IMR-90 (cell line): ENCODE measurements around the gene CCDC60. TPM values are rescaled to one million over a fixed set of nuclear protein-coding genes. Genes with fewer than 3 reads are reported as not detected.

Experiments used
- ATAC-seq: fragments of 200-7000 bp; cut with Tn5 transposase; 2 replicates; pipeline ENCODE4 v1.9.1; 2020; ENCODE audit warnings: low read depth, mild to moderate bottlenecking, moderate library complexity
- BruUV-seq: library from RNA; stranded (reverse); fragments of 400-500 nt; replicated peaks from 2 replicates; lab custom pipeline; 2021; lab: Mats Ljungman, UMichigan
- CTCF ChIA-PET: fragments of 300-600 bp; formaldehyde crosslinking; extraction: SDS; loops from one replicate; lab custom pipeline; 2021; ENCODE audit warnings: antibody characterized with exemption; lab: Yijun Ruan, JAX
- POLR2A ChIA-PET: fragments of 300-600 bp; sonication (Branson Sonifier 250); formaldehyde crosslinking; loops from one replicate; lab custom pipeline; 2022; ENCODE audit warnings: antibody characterized with exemption; ENCODE audit not compliant: unreplicated experiment; lab: Charles Lee
- DNase-seq: peaks from one replicate; pipeline ENCODE4 v3.0.0; 2013
- H2AFZ ChIP-seq: replicated peaks from 2 replicates; pipeline ENCODE3; 2013; ENCODE audit warnings: low read length, mild to moderate bottlenecking; ENCODE audit not compliant: poor library complexity
- H2AK5ac ChIP-seq: 2 replicates; pipeline ENCODE4 v1.6.1; 2013; ENCODE audit warnings: low read depth, low read length, inconsistent platforms
- H2AK9ac ChIP-seq: replicated peaks from 2 replicates; pipeline ENCODE3; 2013; ENCODE audit warnings: mild to moderate bottlenecking, low read depth, low read length, moderate library complexity; ENCODE audit not compliant: poor library complexity
- H2BK120ac ChIP-seq: 2 replicates; pipeline ENCODE4 v1.6.1; 2013; ENCODE audit warnings: low read depth, low read length, inconsistent platforms
- H2BK15ac ChIP-seq: 3 replicates; pipeline ENCODE4 v1.6.1; 2013; ENCODE audit warnings: low read depth, low read length, inconsistent platforms
- H2BK20ac ChIP-seq: 2 replicates; pipeline ENCODE4 v1.6.1; 2013; ENCODE audit warnings: low read depth, mild to moderate bottlenecking, inconsistent platforms, low read length, moderate library complexity
- H2BK5ac ChIP-seq: 2 replicates; pipeline ENCODE4 v1.6.1; 2013; ENCODE audit warnings: mild to moderate bottlenecking, low read depth, low read length, inconsistent platforms; ENCODE audit not compliant: poor library complexity, severe bottlenecking
- H3K14ac ChIP-seq: replicated peaks from 2 replicates; pipeline ENCODE4 v1.6.1; 2013; ENCODE audit warnings: low read depth, low read length, inconsistent platforms
- H3K18ac ChIP-seq: 2 replicates; pipeline ENCODE4 v1.6.1; 2013; ENCODE audit warnings: low read depth, low read length, control low read depth
- H3K23ac ChIP-seq: 2 replicates; pipeline ENCODE4 v1.6.1; 2013; ENCODE audit warnings: low read depth, low read length, inconsistent platforms
- H3K27ac ChIP-seq: 2 replicates; pipeline ENCODE4 v1.5.1; 2013; ENCODE audit warnings: mild to moderate bottlenecking, control low read depth, low read length; ENCODE audit not compliant: insufficient read depth
- H3K27me3 ChIP-seq: 2 replicates; pipeline ENCODE4 v1.6.1; 2013; ENCODE audit warnings: low read length; ENCODE audit not compliant: control insufficient read depth, insufficient read depth
- H3K36me3 ChIP-seq: 2 replicates; pipeline ENCODE4 v1.6.1; 2013; ENCODE audit warnings: low read length, mixed read lengths; ENCODE audit not compliant: control insufficient read depth, insufficient read depth
- H3K4ac ChIP-seq: 2 replicates; pipeline ENCODE4 v1.6.1; 2013; ENCODE audit warnings: low read depth, low read length, inconsistent platforms
- H3K4me1 ChIP-seq: 2 replicates; pipeline ENCODE4 v1.6.1; 2013; ENCODE audit warnings: low read length, mixed read lengths; ENCODE audit not compliant: control insufficient read depth, insufficient read depth
- H3K4me2 ChIP-seq: 2 replicates; pipeline ENCODE4 v1.6.1; 2013; ENCODE audit warnings: low read depth, mild to moderate bottlenecking, control low read depth, low read length, moderate library complexity
- H3K4me3 ChIP-seq: 2 replicates; pipeline ENCODE4 v1.5.1; 2013; ENCODE audit warnings: low read depth, mild to moderate bottlenecking, control low read depth, low read length, moderate library complexity; ENCODE audit not compliant: insufficient read depth
- H3K56ac ChIP-seq: 2 replicates; pipeline ENCODE4 v1.6.1; 2013; ENCODE audit warnings: low read length, inconsistent platforms; ENCODE audit not compliant: insufficient read depth; ENCODE audit errors: extremely low read depth
- H3K79me1 ChIP-seq, 2 experiments: 2 replicates each; pipeline ENCODE4 v1.6.1; 2013; ENCODE audit warnings: low read length in 2 of 2, inconsistent platforms in 1 of 2, low read depth in 1 of 2
- H3K9ac ChIP-seq: 2 replicates; pipeline ENCODE4 v1.6.1; 2013; ENCODE audit warnings: low read depth, low read length, control low read depth
- H3K9me1 ChIP-seq: 2 replicates; pipeline ENCODE4 v1.6.1; 2013; ENCODE audit warnings: low read length, inconsistent platforms; ENCODE audit not compliant: insufficient read depth
- H3K9me3 ChIP-seq: 2 replicates; pipeline ENCODE4 v1.6.1; 2013; ENCODE audit warnings: low read length; ENCODE audit not compliant: control insufficient read depth, insufficient read depth
- H4K20me1 ChIP-seq: 2 replicates; pipeline ENCODE4 v1.6.1; 2013; ENCODE audit warnings: low read length, inconsistent platforms; ENCODE audit not compliant: insufficient read depth
- H4K5ac ChIP-seq: 2 replicates; pipeline ENCODE4 v1.6.1; 2013; ENCODE audit warnings: mild to moderate bottlenecking, low read depth, low read length, control low read depth
- H4K8ac ChIP-seq, 2 experiments: 2 replicates each; pipeline ENCODE4 v1.6.1; 2013; ENCODE audit warnings: low read depth in 2 of 2, low read length in 2 of 2, control low read depth in 1 of 2, inconsistent platforms in 1 of 2
- H4K91ac ChIP-seq: 2 replicates; pipeline ENCODE4 v1.6.1; 2013; ENCODE audit warnings: low read depth, low read length, inconsistent platforms; ENCODE audit not compliant: insufficient read depth
- CEBPB ChIP-seq: IDR thresholded peaks from 2 replicates; pipeline ENCODE4 v1.6.1; 2012; ENCODE audit warnings: low read depth, low read length, improper control_type of control experiment
- CHD1 ChIP-seq: IDR thresholded peaks from 2 replicates; pipeline ENCODE4 v1.6.1; 2012; ENCODE audit warnings: low read depth, low read length, improper control_type of control experiment
- MAFK ChIP-seq: IDR thresholded peaks from 2 replicates; pipeline ENCODE4 v1.6.1; 2012; ENCODE audit warnings: low read depth, low read length, improper control_type of control experiment
- MXI1 ChIP-seq: IDR thresholded peaks from 2 replicates; pipeline ENCODE4 v1.6.1; 2012; ENCODE audit warnings: low read depth, mild to moderate bottlenecking, low read length, moderate library complexity, borderline replicate concordance
- NFE2L2 ChIP-seq: fragments of 150-350 bp; IDR thresholded peaks from 2 replicates; pipeline ENCODE4 v1.6.1; 2016; ENCODE audit warnings: low read depth, mild to moderate bottlenecking, low read length
- RCOR1 ChIP-seq: IDR thresholded peaks from 2 replicates; pipeline ENCODE4 v1.6.1; 2012; ENCODE audit warnings: mild to moderate bottlenecking, low read length, improper control_type of control experiment; ENCODE audit not compliant: insufficient replicate concordance
- RFX5 ChIP-seq: IDR thresholded peaks from 2 replicates; pipeline ENCODE4 v1.8.0; 2012; ENCODE audit warnings: low read depth, mild to moderate bottlenecking, low read length, moderate library complexity
- SMC3 ChIP-seq: fragments of 150-350 bp; IDR thresholded peaks from 2 replicates; pipeline ENCODE4 v1.6.1; 2016; ENCODE audit warnings: low read depth, mild to moderate bottlenecking, antibody characterized with exemption, low read length, moderate library complexity
- WGBS, 2 experiments: methylation state at CpG; one replicate each; pipeline versions ENCODE4 v1.1.5 to v1.1.7; 2013; ENCODE audit warnings: missing lambda C conversion rate in 2 of 2; ENCODE audit not compliant: insufficient read length in 1 of 2; ENCODE audit errors: extremely low coverage in 2 of 2; 5-methylcytosine and 5-hydroxymethylcytosine counted together
- dilution Hi-C: fragments of 300-500 bp; cut with HindIII; formaldehyde crosslinking; loops from one replicate; pipeline ENCODE4 v1.14.3; 2018; ENCODE audit warnings: low sequenced_read_pairs; ENCODE audit not compliant: unreplicated experiment
- in situ Hi-C: fragments of 300-500 bp; cut with MboI; formaldehyde crosslinking; loops from 3 replicates; pipeline ENCODE4 v1.14.3; 2019; ENCODE audit warnings: low sequenced_read_pairs, inconsistent platforms, mixed read lengths
- intact Hi-C: fragments of 100-400 bp; cut with micrococcal nuclease; formaldehyde crosslinking; loops from 2 replicates; pipeline ENCODE4 v1.10.0; 2022
- polyA plus RNA-seq, 3 experiments: library from polyadenylated mRNA; depleted of rRNA; stranded (reverse); fragments of >200 nt; gene quantifications; 2 replicates each; pipeline ENCODE4 v1.2.3, GENCODE V29; 2012; ENCODE audit warnings: low replicate concordance in 1 of 3
- total RNA-seq: library from RNA; depleted of rRNA; stranded (reverse); fragments of >200 nt; gene quantifications from 2 replicates; pipeline ENCODE4 v1.2.3, GENCODE V29; 2012
- TF ChIP-seq, protein P1 (sequence below): fragments of 150-350 bp; IDR thresholded peaks from 2 replicates; pipeline ENCODE4 v1.6.1; 2016; ENCODE audit warnings: low read depth, mild to moderate bottlenecking, low read length, moderate library complexity, borderline replicate concordance
- TF ChIP-seq, protein P2 (sequence below): conservative IDR thresholded peaks from 2 replicates; pipeline ENCODE4 v1.5.1; 2012; ENCODE audit warnings: mild to moderate bottlenecking, low read depth, low read length, improper control_type of control experiment
- TF ChIP-seq, protein P3 (sequence below): fragments of 150-350 bp; IDR thresholded peaks from 2 replicates; pipeline ENCODE4 v1.6.1; 2017; ENCODE audit warnings: mild to moderate bottlenecking, antibody characterized with exemption, low read length, low read depth

CCDC60 gene
- total and polyA plus RNA-seq, 2 of the 4 experiments (the other 2 are of a cell fraction), result not detected

DNA sequence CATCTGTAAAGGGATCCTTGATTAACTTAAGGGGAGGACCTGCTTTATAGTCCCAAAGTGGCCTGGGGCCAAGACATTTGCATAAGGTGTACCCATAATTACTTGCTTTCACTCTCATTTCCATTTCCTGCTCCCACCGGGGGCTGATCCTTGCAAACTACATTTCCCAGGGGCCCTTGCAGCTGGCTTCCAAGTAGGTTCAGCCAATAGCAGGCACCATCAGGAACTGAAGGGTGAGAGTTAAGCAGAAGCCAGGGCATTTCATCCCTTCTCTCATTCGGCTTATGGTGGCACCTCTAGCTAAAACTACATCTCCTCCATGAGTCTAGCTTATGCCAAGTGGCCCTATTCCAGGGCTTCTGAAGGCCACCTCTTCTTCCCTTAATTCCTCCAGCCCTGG lies 88.8 kb downstream of the CCDC60 start:
- H3K27ac ChIP-seq, result no peak overlapping the region
- H3K4ac ChIP-seq, result no peak overlapping the region
- no peak overlapping the region for H4K5ac ChIP-seq
- H2AFZ ChIP-seq, result no peak overlapping the region
- H3K23ac ChIP-seq, result no peak overlapping the region
- H2BK20ac ChIP-seq, result no peak overlapping the region
- TF ChIP-seq NFE2L2, result no peak
- TF ChIP-seq, protein P1, sequence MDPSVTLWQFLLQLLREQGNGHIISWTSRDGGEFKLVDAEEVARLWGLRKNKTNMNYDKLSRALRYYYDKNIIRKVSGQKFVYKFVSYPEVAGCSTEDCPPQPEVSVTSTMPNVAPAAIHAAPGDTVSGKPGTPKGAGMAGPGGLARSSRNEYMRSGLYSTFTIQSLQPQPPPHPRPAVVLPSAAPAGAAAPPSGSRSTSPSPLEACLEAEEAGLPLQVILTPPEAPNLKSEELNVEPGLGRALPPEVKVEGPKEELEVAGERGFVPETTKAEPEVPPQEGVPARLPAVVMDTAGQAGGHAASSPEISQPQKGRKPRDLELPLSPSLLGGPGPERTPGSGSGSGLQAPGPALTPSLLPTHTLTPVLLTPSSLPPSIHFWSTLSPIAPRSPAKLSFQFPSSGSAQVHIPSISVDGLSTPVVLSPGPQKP, result no peak
- no peak for TF ChIP-seq RFX5
- TF ChIP-seq SMC3, result no peak
- TF ChIP-seq RCOR1, result no peak
- TF ChIP-seq, protein P2, sequence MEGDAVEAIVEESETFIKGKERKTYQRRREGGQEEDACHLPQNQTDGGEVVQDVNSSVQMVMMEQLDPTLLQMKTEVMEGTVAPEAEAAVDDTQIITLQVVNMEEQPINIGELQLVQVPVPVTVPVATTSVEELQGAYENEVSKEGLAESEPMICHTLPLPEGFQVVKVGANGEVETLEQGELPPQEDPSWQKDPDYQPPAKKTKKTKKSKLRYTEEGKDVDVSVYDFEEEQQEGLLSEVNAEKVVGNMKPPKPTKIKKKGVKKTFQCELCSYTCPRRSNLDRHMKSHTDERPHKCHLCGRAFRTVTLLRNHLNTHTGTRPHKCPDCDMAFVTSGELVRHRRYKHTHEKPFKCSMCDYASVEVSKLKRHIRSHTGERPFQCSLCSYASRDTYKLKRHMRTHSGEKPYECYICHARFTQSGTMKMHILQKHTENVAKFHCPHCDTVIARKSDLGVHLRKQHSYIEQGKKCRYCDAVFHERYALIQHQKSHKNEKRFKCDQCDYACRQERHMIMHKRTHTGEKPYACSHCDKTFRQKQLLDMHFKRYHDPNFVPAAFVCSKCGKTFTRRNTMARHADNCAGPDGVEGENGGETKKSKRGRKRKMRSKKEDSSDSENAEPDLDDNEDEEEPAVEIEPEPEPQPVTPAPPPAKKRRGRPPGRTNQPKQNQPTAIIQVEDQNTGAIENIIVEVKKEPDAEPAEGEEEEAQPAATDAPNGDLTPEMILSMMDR, result no peak
- no peak for TF ChIP-seq MAFK
- TF ChIP-seq, protein P3, sequence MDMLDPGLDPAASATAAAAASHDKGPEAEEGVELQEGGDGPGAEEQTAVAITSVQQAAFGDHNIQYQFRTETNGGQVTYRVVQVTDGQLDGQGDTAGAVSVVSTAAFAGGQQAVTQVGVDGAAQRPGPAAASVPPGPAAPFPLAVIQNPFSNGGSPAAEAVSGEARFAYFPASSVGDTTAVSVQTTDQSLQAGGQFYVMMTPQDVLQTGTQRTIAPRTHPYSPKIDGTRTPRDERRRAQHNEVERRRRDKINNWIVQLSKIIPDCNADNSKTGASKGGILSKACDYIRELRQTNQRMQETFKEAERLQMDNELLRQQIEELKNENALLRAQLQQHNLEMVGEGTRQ, result no peak
- no peak for TF ChIP-seq MXI1
- no peak for TF ChIP-seq CHD1
- no peak for TF ChIP-seq CEBPB
- ChIA-PET CTCF (no interaction called here), POLR2A (no interaction called here)
- intact Hi-C loops (no loop called here), dilution Hi-C loops (no loop called here), in situ Hi-C loops (loop anchor here (10.0 kb wide), 1 partner anchor 1018 kb away; no protein-coding TSS in a partner anchor)
- no peak overlapping the region for H3K9ac ChIP-seq
- ATAC-seq (no peak), DNase-seq (no peak)
- no CpG with 5 or more reads among the region's 2 CpGs for WGBS, 2 experiments
- no TSS peak for BruUV-seq
- no peak overlapping the region for H3K56ac ChIP-seq
- H3K4me2 ChIP-seq, result no peak overlapping the region
- no peak overlapping the region for H4K91ac ChIP-seq
- H3K27me3 ChIP-seq, result no peaks in the 10 kb centered on the region
- H3K4me1 ChIP-seq, result no peaks in the 10 kb centered on the region
- no peak overlapping the region for H2AK9ac ChIP-seq
- H3K9me3 ChIP-seq, result peaks cover 13% of the 10 kb centered on the region; the same call in 1 of the 2 replicates
- H3K4me3 ChIP-seq, result no peak overlapping the region
- H4K20me1 ChIP-seq, result no peaks in the 10 kb centered on the region
- H2AK5ac ChIP-seq, result no peak overlapping the region
- H2BK120ac ChIP-seq, result no peak overlapping the region
- H3K18ac ChIP-seq, result no peak overlapping the region
- H3K14ac ChIP-seq, result no peak overlapping the region
- H2BK5ac ChIP-seq, result no peak overlapping the region
- H3K79me1 ChIP-seq, result no peaks in the 10 kb centered on the region
- H2BK15ac ChIP-seq, result no peak overlapping the region
- no peak overlapping the region for H4K8ac ChIP-seq
- no peaks in the 10 kb centered on the region for H3K36me3 ChIP-seq
- H3K9me1 ChIP-seq, result no peaks in the 10 kb centered on the region
